GM19238 (cell line): ENCODE measurements around the gene TNFRSF12A.

Experiments used
- DNase-seq: peaks from one replicate; pipeline ENCODE4 v3.0.0; 2011; ENCODE audit warnings: low spot score; ENCODE audit not compliant: insufficient read length

TNFRSF12A gene

DNA sequence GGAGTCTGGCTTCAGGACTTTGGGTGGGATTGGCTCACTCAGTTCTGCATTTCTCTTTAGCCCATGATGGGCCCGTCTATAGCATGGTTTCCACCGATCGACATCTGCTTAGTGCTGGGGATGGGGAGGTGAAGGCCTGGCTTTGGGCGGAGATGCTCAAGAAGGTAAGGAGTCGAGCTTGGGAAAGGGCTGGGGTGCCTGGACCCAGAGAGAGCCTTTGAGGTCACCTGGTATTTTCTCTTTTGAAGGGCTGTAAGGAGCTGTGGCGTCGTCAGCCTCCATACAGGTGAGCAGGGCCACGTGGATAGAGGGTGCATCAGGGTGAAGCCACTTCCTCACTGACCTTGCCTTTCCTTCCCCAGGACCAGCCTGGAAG lies 5.8 kb downstream of the TNFRSF12A start:
- DNase-seq, result no peak

DNA sequence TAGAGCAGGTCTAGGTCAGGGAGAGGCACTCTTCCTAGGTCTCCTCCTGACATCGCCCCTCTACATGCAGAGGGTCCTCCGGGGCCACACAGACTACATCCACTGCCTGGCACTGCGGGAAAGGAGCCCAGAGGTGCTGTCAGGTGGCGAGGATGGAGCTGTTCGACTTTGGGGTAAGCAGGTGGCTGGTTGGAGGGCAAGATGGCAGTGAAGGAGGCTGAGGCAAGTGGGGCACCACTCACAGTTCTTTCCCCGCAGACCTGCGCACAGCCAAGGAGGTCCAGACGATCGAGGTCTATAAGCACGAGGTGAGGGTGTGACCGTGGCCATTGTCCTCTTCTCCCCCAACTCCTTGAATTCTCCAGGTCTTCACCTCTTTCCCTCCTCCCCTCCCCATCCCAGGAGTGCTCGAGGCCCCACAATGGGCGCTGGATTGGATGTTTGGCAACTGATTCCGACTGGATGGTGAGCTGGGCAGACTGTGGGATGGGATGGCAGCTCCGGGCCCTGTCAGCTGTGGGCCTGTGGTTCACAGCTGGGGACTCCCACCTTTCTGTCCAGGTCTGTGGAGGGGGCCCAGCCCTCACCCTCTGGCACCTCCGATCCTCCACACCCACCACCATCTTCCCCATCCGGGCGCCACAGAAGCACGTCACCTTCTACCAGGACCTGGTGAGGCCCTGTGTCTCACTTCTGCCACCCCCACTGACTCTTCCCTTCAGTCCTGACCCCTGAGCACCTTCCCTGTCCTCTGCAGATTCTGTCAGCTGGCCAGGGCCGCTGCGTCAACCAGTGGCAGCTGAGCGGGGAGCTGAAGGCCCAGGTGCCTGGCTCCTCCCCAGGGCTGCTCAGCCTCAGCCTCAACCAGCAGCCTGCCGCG lies 6.7 kb downstream of the TNFRSF12A start:
- no peak for DNase-seq

DNA sequence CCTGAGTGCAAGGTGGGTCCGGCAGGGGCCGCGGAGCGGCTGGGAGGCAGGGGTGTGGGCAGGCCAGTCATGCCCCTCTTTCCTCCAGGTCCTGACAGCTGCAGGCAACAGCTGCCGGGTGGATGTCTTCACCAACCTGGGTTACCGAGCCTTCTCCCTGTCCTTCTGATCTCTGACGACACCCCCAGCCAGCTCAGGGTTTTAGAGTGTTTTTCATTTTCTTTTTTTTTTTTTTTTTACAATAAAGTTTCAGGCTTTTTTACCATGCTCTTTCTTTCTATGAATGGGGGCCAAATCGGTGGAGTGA lies 7.3 kb downstream of the TNFRSF12A start:
- no peak for DNase-seq

DNA sequence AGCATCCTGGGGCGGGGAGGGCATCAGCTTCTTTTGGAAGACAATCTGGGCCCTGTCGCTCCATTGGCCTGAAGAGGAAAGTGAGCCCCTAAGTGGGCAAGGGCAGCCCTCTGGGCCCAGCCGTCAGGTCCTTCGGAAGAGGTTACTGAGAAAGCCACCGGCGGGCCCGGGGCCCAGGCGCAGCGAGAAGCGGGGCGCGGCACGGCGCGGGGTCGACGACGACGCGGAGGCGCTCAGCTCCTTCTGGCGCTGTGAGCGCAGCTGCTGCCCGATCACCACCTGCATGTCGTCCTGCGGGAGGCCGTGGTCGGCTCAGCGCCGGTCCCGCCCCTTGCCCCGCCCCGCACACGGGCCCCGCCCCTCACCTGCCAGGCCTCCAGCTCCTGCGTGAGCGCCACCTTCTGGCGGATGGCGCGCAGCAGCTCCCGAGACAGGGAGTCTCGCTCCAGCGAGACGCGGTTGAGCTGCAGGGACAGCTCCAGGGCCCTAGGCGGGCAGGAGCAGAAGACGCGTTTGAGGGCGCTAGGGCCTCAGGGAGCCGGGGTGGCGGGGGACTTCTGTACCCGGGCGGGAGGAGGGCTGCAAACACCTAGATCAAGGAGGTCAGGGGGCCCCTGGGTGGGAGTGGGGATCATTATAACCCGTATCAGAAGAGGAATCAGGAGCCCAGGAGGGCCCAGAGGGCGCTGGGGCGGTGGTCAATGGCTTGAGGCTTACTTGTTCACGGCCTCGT lies 8.0 kb downstream of the TNFRSF12A start:
- DNase-seq, result peak; percentile 87

DNA sequence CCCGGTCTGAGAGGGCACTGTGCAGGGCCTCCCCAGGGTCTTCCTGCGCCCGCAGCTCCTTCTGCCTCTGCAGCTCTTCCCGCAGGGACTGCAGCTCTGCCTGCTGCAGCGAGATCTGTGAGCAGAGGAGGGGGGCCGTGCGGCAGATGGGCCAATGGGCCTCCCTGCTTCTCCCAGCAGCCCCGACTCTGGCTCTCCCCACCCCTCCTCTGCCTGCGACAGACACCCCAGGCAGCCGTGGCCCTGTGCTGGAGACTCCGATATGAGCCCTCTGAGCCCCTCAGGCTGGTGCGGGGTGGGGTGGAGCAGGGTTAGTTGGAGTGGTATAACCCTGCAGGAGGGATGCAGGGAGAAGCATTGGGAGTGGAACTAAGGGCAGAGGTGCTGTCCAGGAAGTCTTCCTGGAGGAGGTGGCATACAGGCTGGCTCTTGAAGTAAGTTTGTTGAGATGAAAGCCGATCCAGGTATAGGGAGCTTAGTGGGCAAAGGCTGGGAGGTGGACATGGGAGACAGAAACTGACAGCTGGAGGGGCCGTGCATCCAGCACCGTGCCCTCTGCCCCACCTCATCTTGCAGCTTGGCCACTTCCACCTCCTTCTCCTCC lies 8.7 kb downstream of the TNFRSF12A start:
- DNase-seq, result no peak

DNA sequence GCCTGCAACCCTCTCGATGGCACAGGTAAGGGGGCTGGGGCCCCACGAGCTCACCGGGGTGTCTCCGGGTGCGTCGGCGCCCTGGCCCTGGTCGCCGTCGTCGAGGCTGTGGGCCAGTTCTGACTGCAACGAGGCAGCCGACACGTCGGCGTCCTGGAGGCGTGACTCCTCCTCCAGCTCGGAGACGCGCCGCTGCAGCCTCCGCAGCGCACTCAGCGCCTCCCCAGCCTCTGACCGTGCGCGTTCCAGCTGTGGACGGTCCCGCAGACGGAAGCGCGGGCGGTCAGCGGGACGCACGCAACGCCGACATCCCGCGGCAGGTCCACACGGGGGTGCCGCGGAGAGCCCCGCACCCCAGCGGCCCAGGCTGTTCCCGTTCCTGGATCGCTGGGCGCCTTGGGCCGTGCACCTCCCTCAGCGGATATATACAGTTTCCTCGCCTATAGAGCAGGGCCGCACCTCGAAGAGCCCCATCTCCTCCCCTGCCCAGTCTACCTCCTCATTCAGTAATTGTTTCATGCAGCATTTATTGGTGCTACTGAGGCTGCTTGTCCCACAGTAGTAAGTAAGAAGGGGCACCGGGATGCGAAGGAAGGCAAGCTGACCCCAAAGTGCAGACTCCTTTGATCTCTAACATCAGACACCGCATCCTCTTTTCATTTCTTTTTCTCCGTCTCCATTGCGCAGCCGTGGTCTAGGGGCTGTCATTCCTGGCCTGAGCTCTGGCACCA lies 9.5 kb downstream of the TNFRSF12A start:
- DNase-seq, result no peak

DNA sequence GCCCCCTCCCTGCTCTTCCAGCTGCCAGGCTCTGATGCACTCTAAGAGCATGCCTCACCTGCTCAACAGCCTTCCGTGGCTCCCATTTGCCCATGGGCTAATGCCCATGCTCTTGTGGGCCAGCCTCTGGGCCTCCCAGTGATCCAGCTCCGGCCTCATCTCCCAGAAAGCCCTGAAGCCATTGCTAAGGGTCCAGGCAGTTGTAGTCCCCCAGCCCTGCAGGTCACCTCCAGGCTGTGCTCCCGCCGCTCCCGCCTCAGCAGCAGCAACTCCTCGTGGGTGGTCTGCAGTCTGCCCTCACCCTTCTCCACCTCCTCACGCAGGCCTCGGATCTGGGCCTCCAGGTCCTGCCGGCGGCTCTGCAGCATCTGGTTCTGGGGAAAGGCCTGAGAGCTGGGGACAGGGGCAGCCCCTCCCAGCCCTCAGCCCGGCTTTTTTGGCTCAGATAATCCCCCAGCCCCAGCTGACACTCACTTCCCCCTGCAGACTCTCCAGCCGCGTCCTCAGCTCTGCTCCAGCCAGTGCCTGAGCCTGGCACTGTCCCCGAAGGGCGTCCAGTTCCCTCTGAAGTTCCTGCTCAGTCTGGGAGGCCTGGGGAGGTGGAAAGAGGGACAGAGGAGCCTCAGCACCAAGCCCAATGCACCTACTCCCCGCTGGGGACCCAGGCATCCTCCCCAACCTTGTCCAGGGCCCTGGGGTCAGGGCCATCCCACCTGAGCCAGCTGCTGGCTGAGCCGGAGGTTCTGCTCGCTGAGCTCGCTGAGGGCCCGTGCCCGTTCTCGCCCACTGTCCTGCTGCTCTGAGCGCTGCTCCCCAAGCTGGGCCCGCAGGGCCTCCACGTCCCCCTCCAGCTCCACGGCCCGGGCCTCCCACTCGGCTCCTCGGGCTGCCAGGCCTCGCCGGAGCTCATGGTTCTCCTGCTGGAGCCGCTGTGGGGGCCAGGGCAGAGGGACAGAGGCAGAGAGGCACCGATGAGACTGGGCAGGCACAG lies 10.3 kb downstream of the TNFRSF12A start:
- no peak for DNase-seq

DNA sequence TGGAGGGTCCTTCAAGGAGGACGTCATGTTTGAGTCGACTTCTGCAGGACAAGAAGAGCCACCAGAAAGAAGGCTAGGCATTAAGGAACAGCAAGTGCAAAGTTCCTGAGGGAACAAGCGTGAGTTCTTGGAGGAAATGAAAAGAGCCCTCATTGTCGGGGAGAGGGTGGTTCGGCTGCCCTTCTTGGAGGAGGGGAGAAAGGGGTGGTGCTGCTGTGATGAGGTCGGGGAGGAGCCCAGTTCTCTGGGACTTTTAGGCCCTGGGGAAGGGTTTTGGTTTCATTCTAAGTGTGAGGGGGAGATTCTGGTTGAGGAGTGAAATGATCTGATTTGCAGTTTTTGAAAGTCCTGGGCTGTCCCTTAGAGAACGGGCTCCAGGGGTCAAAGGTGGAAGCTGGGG lies 12.5 kb downstream of the TNFRSF12A start:
- DNase-seq, result no peak

DNA sequence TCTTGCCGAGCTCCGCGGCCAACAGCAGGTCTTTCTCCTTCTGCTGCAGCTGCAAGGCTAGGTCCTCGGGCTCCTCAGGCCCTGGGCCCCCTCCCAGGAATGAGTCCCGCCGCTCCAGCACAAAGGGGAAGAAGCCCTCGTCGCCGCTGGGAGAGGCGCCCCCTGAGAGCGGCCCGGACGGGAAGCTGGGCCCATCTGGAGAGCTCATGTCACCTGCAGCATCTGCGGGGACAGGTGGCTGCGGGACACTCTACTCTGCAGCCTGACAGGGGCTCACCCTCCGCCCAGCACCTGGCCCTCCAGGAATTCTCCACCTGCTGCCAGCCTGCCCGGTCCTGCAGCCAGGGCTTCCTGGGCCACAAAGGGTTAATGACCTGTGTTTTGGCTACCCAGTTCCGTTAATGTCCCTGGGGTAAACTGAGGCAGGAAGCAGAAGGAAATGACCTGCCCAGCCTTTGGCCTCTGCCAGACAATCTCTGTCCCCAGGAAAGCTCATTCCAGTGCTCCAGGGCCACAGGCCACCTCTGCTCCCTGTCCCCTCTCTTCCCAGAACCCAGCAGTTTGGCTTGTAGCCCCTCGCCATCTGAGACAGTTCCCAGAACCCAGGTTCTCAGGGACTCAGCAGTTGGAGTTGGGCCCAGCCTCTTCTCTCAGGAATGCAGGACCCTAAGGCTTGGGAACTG lies 15.3 kb downstream of the TNFRSF12A start:
- no peak for DNase-seq

DNA sequence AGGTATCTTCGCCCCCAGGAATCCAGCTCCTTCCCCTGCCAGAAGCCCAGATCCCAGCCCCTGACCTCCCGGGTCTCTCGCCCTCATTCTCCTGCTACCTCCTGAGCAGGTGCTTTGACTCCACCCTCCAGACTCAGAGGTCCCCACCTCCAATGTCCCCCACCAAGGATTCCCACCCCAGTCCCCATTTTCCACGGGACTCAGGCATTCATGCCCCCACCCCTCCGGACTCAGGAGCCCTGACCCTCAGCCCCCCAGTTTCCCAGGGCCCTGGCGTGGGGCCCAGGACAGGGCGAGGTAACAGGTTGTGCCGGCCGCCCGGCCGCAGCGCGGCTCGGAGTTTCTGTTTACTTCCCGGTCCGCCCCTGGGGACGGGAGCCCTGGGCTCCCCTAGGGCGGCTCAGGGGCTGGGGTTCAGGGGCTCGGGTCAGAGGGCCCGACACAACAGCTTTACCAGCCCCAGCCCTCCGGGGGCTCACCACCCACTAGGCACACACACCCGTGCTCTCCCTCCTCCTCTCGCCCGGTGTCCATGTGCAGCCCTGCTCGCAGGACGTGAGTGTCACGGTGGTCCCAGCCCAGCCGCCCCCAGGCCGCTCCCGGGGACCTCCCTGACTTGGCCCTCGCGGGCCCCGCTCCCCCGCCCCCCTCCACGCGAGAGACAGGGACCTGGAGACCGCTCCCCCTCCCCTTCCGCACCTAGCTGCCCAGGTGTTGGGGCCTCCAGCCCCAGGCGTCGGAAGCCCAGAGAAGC lies 16.0 kb downstream of the TNFRSF12A start:
- no peak for DNase-seq

DNA sequence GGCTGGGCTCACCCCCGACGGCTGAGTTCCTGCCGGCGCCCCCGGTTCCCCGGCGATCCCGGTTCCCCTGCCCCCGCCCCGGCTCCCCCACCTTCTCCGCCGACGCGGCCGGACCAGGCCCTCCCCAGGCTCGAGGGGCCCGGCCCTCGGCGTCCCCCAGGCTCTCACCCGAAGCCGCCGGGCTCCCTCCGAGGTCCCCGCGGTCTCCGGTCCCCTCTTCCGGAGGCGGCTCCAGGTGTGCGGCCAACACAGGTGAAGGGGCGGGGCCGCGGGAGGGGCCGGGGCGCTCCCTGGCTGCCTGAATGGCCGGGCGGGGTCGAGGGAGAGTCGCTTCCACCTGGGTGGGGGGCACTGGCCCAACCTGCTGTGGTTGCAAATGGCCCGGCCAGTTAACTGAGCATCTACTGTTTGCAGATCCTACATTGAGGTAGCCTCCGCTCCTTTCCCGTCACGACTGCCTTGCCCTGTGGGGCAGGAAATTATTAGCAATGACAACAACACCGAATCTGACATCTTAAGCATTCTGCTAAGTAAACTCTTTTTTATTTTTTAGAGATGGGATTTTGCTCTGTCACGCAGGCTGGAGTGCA lies 16.7 kb downstream of the TNFRSF12A start, which contains the start of gene BICDL2:
Gene BICDL2 (minus strand): TSS at position 219 of the 590 bp plus-strand sequence. CDS start 1,448 bp downstream, outside the sequence.
- DNase-seq, result no peak

DNA sequence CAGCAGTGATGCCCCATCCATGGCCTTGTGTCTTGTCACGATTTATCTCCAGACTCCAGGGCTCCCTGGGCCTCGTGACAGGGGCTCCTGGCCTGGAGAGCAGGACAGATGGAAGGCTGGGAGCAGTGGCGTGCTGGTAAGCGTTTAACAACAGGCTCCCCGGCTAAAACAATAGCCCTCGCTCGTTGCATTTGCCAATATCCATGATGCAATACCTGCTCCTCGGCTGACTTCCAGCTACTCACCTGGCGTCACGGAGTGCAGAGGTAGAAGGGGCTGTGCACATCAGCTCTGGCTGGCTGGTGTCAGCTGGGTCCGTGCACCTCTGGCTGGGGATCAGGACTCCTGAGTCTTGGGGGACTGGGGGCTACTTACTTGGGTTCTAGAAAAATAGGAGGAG lies 18.1 kb downstream of the TNFRSF12A start:
- no peak for DNase-seq

DNA sequence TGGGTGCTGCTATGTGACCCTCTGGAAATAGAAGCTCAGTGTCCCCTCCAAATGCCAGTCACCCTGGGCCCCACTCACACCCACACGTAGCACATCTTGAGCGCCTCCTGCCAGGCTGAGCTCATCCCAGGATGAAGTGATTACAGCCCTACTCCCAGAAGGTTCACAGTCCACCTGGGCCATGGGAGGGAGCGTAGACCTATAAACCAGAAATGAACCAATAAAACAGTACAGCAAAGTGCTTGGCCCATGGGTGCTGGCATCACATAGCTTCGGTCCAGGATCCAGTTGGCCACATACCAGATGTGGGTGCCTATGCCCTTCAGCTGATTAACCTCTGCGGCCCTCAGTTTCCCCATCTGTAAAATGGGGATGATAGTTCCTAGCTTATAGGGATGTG lies 18.7 kb downstream of the TNFRSF12A start:
- DNase-seq, result no peak

DNA sequence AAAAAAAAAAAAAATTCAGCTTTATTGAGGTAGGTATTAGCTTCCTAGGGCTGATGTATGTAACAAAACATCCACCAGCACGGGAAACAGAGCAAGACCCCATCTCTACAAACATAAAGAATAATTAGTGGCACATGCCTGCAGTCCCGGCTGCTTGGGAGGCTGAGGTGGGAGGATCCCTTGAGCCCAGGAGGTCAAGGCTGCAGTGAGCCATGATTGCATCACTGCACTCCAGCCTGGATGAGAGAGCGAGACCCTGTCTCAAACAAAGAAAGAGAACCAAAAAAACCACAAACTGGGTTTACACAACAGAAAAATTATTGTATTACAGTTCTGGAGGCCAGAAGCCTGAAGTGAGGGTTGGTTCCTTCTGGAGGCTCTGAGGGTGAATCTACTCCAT lies 22.2 kb downstream of the TNFRSF12A start:
- DNase-seq, result no peak

DNA sequence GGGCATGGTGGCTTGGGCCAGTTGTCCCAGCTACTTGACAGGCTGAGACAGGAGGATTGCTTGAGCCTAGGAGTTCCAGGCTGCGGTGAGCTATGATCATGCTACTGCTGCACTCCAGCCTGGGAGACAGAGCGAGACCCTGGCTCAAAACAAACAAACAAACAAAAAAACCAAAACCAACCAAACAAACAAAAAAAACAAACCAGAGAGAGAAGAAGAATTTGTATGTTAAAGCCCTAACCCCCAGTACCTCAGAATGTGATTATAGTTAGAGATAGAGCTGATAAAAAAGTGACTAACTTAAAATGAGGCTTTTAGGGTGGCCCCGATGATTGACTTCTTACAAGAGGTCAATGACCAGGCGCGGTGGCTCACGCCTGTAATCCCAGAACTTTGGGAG lies 24.5 kb downstream of the TNFRSF12A start:
- no peak for DNase-seq

DNA sequence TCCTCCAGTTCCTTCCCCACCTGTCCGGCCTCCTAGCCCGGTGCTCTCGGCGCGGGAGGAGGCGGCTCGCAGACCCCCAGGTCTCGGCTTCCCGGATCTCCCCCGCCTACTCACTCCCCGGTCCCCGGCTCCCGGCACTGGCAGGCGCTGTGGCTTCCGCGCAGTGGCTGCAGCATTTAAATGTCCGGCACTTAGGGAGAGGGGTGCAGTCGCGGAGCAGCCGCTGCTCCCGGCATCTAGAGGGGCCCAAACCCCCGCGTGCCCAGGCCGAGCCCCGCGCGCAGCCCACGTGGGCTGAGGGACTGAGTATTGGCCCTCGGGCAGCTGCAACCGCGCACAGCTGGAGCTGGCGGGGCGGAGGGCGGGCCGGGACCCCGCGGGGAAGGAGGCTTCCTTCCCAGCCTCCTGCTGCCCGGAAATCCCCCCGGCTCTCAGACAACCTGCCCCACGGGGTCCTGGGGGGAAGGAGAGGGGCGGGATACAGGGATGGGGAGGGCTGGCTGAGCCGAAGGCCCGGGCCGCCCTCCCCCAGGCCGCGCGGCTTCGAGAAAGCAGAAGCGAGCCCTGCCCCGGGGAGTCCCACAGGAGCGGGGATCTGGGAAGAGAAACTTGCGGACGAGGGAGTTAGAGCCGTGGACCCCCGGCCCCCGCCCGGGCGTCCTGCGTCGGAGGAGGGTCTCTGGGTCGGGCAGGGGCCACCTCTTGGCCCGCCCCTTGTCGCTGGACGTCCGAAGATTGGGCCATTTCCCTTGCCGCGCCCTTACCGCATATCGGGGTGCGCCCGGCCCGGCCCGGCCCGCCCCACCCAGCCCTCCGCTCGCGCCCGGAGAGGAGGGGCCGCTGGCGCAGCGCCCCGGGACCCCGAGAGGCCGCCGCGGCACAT lies 25.8 kb downstream of the TNFRSF12A start, which contains the start of gene MMP25:
Gene MMP25 (plus strand): TSS at position 804 of the 883 bp plus-strand sequence. CDS start 357 bp downstream, outside the sequence.
- DNase-seq, result peak; percentile 64

DNA sequence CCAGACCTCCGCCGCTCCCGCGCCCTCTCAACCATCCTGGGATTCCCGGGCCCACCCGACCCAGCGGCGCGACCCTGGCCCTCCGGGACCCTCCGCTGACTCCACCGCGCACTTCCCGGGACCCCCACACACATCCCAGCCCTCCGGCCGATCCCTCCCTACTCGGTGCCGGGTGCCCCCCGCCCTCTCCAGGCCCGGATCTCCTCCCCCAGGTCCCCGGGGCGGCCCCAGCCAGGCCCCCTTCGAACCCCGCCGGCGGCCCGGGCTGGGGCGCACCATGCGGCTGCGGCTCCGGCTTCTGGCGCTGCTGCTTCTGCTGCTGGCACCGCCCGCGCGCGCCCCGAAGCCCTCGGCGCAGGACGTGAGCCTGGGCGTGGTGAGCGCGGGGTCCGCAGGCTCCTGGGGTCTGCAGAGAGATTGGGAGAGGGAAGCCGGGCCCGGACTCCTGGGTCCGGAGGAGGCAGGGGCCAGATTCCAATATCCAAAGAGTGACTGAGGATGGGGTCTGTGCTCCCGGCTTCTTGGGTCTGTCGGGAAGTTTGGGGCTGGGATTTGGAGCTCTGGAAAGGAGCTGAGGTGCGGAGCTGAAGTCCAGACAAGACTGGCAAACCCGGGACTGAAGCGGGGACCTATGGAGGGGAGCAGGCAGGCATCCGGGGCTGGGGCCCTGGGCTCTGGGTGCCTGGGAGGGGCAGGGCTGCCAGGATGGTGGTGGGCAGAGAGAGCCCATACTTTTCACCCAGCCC lies 26.6 kb downstream of the TNFRSF12A start:
- DNase-seq, result no peak
